Activated CD8-positive, alpha-beta T cell treated with anti-CD3 and anti-CD28 coated beads for 36 hours (primary cell): ENCODE data around the gene TBL3. TPM values are rescaled to one million over a fixed set of nuclear protein-coding genes. Genes with fewer than 3 reads are reported as not detected.
A peak's percentile ranks its signal among the peaks of the same experiment; 100 is the strongest.

Experiments
- ATAC-seq: fragments of 200-7000 bp; cut with Tn5 transposase; one replicate; pipeline ENCODE4 v1.10.0; 2021; ENCODE audit warnings: mild to moderate bottlenecking, moderate library complexity
- CTCF ChIA-PET: fragments of 350-600 bp; sonication (Branson Sonifier 250); formaldehyde crosslinking; loops from one replicate; lab custom pipeline; 2021; ENCODE audit warnings: antibody characterized with exemption; lab: Charles Lee
- POLR2A ChIA-PET: fragments of 350-600 bp; sonication (Branson Sonifier 250); formaldehyde crosslinking; loops from one replicate; lab custom pipeline; 2021; ENCODE audit warnings: antibody characterized with exemption; lab: Charles Lee
- DNase-seq: peaks from one replicate; pipeline ENCODE4 v3.0.0-alpha.2; 2020
- H3K27ac Mint-ChIP-seq: one replicate; pipeline ENCODE4 v1.8.0; 2021; ENCODE audit warnings: mild to moderate bottlenecking, mixed read lengths
- H3K27me3 Mint-ChIP-seq: one replicate; pipeline ENCODE4 v1.8.0; 2021; ENCODE audit warnings: mixed read lengths
- H3K36me3 Mint-ChIP-seq: one replicate; pipeline ENCODE4 v1.8.0; 2021; ENCODE audit warnings: low read depth, mixed read lengths
- H3K4me1 Mint-ChIP-seq: one replicate; pipeline ENCODE4 v1.8.0; 2021; ENCODE audit warnings: low read depth, mixed read lengths
- H3K4me3 Mint-ChIP-seq: one replicate; pipeline ENCODE4 v1.8.0; 2021; ENCODE audit warnings: mild to moderate bottlenecking, moderate library complexity, mixed read lengths
- H3K9me3 Mint-ChIP-seq: one replicate; pipeline ENCODE4 v1.8.0; 2021; ENCODE audit warnings: mixed read lengths
- intact Hi-C: fragments of 100-400 bp; cut with micrococcal nuclease; formaldehyde crosslinking; loops from one replicate; pipeline ENCODE4 v1.10.0; 2022
- total RNA-seq, 2 experiments: library from RNA; stranded (reverse); gene quantifications; one replicate each; pipeline ENCODE4 v1.2.3, GENCODE V29; 2021
- TF ChIP-seq, protein P1 (sequence below): fragments of 200-600 bp; IDR thresholded peaks from one replicate; pipeline ENCODE4 v1.8.0; 2022; ENCODE audit warnings: antibody characterized with exemption, mild to moderate bottlenecking

The TBL3 gene
- total RNA-seq: 10 to 100 TPM; 54.4 to 56.0 TPM

DNA sequence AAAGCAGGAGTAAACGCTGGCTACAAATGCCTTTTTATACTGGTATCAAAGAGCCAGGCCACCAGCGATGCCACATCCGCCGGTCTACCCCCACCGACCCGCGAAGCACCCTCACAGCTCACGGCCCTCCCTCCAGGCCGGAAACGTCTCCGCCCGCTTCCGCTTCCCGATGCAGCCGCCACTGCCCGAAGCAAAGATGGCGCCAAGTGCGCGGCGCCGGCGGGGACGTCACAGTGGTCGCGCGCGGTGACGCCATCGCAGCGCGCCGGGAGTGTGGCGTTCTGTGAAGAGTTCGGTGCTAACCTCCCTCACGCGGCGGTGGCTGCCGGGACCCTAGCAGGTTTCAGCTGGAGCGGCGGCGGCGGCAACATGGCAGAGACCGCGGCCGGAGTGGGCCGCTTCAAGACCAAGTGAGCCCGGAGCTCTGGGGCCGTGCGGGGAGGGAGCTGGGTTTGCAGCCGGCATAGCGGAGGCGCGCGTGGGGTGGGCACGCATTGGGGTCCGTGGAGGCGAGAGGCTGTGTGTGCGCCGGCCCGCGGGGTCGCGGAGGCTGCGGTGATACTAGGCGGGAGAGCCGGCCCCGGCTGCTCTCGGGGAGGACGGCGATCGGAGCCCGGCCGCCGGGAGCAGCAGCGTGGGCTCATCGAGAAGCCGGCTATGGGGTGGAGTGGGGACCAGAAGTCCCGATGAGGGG, at the start of gene TBL3:
TSS of gene TBL3 (plus strand) at position 258 of the 694 bp plus-strand sequence. CDS start at position 370, 112 bp downstream.
- peak within 1 kb of the TSS; percentile 94 for H3K27ac Mint-ChIP-seq

DNA sequence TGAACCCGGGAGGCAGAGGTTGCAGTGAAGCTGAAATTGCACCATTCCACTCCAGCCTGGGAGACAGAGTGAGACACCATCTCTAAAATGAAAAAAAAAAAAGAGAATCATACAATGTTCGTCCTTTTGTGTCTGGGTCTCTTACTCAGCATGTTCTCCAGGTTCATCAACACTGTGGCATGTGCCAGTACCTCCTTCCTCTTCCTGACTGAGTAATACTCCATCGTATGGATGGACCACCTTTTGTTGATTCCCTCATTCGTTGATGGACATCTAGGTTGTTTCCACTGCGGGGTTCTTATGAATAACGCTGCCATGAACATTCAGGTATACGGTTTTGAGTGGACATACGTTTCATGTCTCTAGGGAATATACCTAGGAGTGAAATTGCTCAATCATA, 49.5 kb upstream of the TBL3 start:
- Mint-ChIP-seq H3K36me3 (no peaks in the 10 kb centered on the region), H3K27me3 (peaks cover 32% of the 10 kb centered on the region), H3K4me3 (no peak overlapping the region), H3K9me3 (no peaks in the 10 kb centered on the region), H3K27ac (no peak overlapping the region), H3K4me1 (no peaks in the 10 kb centered on the region)
- TF ChIP-seq, protein P1, sequence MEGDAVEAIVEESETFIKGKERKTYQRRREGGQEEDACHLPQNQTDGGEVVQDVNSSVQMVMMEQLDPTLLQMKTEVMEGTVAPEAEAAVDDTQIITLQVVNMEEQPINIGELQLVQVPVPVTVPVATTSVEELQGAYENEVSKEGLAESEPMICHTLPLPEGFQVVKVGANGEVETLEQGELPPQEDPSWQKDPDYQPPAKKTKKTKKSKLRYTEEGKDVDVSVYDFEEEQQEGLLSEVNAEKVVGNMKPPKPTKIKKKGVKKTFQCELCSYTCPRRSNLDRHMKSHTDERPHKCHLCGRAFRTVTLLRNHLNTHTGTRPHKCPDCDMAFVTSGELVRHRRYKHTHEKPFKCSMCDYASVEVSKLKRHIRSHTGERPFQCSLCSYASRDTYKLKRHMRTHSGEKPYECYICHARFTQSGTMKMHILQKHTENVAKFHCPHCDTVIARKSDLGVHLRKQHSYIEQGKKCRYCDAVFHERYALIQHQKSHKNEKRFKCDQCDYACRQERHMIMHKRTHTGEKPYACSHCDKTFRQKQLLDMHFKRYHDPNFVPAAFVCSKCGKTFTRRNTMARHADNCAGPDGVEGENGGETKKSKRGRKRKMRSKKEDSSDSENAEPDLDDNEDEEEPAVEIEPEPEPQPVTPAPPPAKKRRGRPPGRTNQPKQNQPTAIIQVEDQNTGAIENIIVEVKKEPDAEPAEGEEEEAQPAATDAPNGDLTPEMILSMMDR: no peak
- intact Hi-C loops: no loop called here
- DNase-seq: no peak
- ChIA-PET POLR2A (no interaction called here), CTCF (no interaction called here)
- ATAC-seq: no peak

More for the DNA sequence above, at the start of gene TBL3:
- H3K9me3 Mint-ChIP-seq: no peaks in the 10 kb centered on the region
- peaks cover 35% of the 10 kb centered on the region for H3K36me3 Mint-ChIP-seq
- TF ChIP-seq, protein P1: no peak
- no peaks in the 10 kb centered on the region for H3K27me3 Mint-ChIP-seq
- peak; percentile 97 for DNase-seq
- intact Hi-C loops: no loop called here
- peaks cover 20% of the 10 kb centered on the region for H3K4me1 Mint-ChIP-seq
- peak; percentile 98 for ATAC-seq
- H3K4me3 Mint-ChIP-seq: peak within 1 kb of the TSS; percentile 95
- ChIA-PET POLR2A (interaction anchor here (0.7 to 29.2 kb wide), 9 partner anchors 6 to 192 kb away, joined by 3 to 505 read pairs (median 4); partner anchors contain the start of genes GFER, NDUFB10, NOXO1 and RNF151), CTCF (interaction anchor here (1.0 to 1.4 kb wide), 5 partner anchors 11 to 169 kb away, joined by 3 to 6 read pairs (median 3); no protein-coding TSS in a partner anchor)

DNA sequence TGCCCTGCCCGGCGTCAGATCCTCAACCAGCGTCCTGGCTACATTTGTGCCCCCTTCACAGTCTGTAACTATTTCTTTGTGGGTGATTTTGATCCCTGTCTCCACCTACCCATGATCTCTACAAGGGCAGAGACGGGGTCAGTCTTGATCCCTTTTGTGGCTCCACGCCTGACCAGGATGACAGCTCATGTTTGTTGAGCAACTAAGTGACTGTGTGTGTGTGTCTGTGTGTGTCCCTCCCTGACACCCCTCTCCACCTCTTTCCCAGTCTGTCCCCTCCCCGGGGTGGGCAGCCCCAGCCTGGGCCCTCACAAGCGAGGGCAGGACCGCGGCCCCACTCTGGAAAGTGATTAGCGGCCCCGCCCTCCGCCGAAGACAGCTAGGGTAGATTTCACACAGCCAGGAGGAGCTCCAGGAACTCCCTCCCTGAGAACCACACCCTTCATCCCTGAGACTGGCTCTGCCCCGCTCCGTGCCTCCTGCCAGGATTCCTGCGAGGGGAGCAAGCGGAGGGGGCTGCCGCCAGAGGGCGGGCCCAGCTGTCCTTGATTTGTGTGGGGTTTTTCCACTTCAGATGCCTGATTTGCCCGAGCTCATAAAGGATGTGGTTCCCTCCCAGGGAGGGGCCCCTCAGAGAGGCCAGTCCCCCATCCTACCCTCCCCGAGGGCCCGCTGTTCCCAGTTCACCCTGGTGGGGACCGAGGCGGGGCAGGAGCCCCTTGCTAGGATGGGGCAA, 48.4 kb upstream of the TBL3 start:
- POLR2A ChIA-PET: no interaction called here
- TF ChIP-seq, protein P1: peak; percentile 49
- no peaks in the 10 kb centered on the region for H3K4me1 Mint-ChIP-seq
- DNase-seq (peak; percentile 43), ATAC-seq (peak; percentile 43)
- H3K27me3 Mint-ChIP-seq: peaks cover 31% of the 10 kb centered on the region
- H3K4me3 Mint-ChIP-seq: no peak overlapping the region
- no peaks in the 10 kb centered on the region for H3K9me3 Mint-ChIP-seq
- H3K27ac Mint-ChIP-seq: no peak overlapping the region
- intact Hi-C loops: no loop called here
- CTCF ChIA-PET: interaction anchor here (0.6 to 1.4 kb wide), 5 partner anchors 44 to 110 kb away, joined by 3 to 6 read pairs (median 3); no protein-coding TSS in a partner anchor
- H3K36me3 Mint-ChIP-seq: no peaks in the 10 kb centered on the region

DNA sequence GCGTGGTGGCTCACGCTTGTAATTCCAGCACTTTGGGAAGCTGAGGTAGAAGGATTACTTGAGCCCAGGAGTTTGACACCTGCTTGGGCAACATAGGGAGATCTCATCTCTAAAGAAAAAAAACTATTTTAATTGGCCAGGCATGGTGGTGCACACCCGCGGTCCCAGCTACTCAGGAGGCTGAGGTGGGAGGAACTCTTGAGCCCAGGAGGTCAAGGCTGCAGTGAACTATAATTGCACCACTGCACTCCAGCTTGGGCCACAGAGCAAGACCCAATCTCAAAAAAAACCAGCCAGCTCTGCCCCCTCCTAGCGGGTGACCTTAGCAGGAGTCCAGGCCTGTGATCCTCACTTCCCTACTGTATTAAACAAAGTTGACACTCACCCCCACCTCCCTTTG, 47.8 kb upstream of the TBL3 start:
- TF ChIP-seq, protein P1: no peak
- POLR2A ChIA-PET: no interaction called here
- Mint-ChIP-seq H3K27me3 (peaks cover 26% of the 10 kb centered on the region), H3K4me1 (peaks cover 1% of the 10 kb centered on the region), H3K36me3 (no peaks in the 10 kb centered on the region), H3K27ac (no peak overlapping the region), H3K4me3 (no peak overlapping the region), H3K9me3 (no peaks in the 10 kb centered on the region)
- ATAC-seq (no peak), DNase-seq (no peak)
- intact Hi-C loops: no loop called here
- CTCF ChIA-PET: interaction anchor here (0.8 to 1.4 kb wide), 4 partner anchors 45 to 60 kb away, joined by 3 to 6 read pairs (median 3); no protein-coding TSS in a partner anchor
